GM06990 (cell line): Measurements from ENCODE around the gene ANKRD13D.

Experiments
- DNase-seq: peaks from one replicate; pipeline ENCODE4 v3.0.0-alpha.2; 2011; ENCODE audit not compliant: insufficient read length; ENCODE audit errors: extremely low read depth
- H3K27me3 ChIP-seq: replicated peaks from 2 replicates; pipeline ENCODE4 v1.6.0; 2011; ENCODE audit warnings: low read length; ENCODE audit not compliant: control insufficient read depth, insufficient read depth
- H3K36me3 ChIP-seq: 2 replicates; pipeline ENCODE4 v1.5.1; 2011; ENCODE audit warnings: low read length; ENCODE audit not compliant: control insufficient read depth, insufficient read depth
- H3K4me3 ChIP-seq: replicated peaks from 2 replicates; pipeline ENCODE4 v1.5.1; 2011; ENCODE audit warnings: low read depth, mild to moderate bottlenecking, control low read depth, low read length
- CTCF ChIP-seq: IDR thresholded peaks from 2 replicates; pipeline ENCODE4 v1.5.1; 2011; ENCODE audit warnings: low read length, control low read depth, mild to moderate bottlenecking, inconsistent platforms; ENCODE audit not compliant: insufficient read depth, poor library complexity, severe bottlenecking

The ANKRD13D gene

DNA sequence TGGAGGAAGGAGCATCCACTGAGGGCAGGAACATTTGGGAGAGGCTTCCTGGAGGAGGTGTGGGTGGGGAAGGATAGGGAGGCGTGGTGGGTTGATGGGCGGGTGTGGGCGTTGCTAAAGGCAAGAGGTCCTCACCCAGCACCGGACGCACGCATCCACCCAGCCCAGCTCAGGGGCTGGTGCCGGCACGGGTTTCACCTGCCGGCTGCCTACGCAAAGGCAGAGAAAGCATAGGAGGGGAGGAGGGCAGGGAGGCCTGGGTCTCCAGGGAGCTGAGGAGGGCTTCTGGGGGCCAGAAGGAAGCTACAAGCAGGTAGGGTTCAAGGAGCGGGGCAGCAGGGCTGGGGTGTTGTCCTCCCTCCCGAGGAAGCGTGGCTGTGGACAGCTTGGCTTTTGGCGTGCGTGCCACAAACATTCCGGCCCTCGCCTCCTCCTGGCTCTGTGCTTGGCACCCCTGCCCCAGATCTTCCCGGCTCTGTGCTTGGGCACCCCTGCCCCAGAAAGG is 22.0 kb downstream of the ANKRD13D start:
- H3K36me3 ChIP-seq, result no peaks in the 10 kb centered on the region; the same call in 1 of the 2 replicates
- no peak overlapping the region for H3K4me3 ChIP-seq
- H3K27me3 ChIP-seq, result no peaks in the 10 kb centered on the region
- TF ChIP-seq CTCF, result no peak
- no peak for DNase-seq

DNA sequence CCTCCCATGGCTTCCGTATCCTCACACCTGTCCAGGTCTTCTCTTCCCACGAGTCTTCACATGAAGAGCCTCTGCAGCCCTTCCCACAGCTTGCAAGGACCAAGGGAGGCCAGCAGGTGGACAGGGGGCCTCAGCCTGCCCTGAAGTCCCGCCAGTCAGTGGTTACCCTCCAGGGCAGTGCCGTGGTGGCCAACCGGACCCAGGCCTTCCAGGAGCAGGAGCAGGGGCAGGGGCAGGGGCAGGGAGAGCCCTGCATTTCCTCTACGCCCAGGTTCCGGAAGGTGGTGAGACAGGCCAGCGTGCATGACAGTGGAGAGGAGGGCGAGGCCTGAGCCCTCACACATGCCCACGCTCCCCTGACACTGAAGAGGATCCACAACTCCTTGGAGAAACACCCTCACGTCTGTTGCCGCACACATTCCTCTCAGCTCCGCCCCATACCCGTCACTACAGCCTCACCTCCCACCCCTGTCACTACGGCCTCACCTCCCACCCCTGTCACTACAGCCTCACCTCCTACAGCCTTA is 22.5 kb downstream of the ANKRD13D start:
- H3K36me3 ChIP-seq, result no peaks in the 10 kb centered on the region; the same call in 1 of the 2 replicates
- DNase-seq, result no peak
- no peaks in the 10 kb centered on the region for H3K27me3 ChIP-seq
- no peak overlapping the region for H3K4me3 ChIP-seq
- no peak for TF ChIP-seq CTCF

GRCh38 chr11:67312187-67313021 is 23.3 kb downstream of the ANKRD13D start:
- DNase-seq, result no peak
- Histone ChIP-seq H3K4me3 (no peak overlapping the region), H3K36me3 (no peaks in the 10 kb centered on the region; the same call in 1 of the 2 replicates), H3K27me3 (no peaks in the 10 kb centered on the region)
- no peak for TF ChIP-seq CTCF

- TF ChIP-seq CTCF, result no peak
- no peak overlapping the region for H3K4me3 ChIP-seq
- no peaks in the 10 kb centered on the region for H3K36me3 ChIP-seq
- no peaks in the 10 kb centered on the region for H3K27me3 ChIP-seq
- DNase-seq, result no peak
These were observed 24.2 kb downstream of the ANKRD13D start for GRCh38 chr11:67313125-67313890.

- Histone ChIP-seq H3K27me3 (no peaks in the 10 kb centered on the region), H3K36me3 (no peaks in the 10 kb centered on the region), H3K4me3 (no peak overlapping the region)
- DNase-seq, result no peak
- TF ChIP-seq CTCF, result no peak
These were observed 25.1 kb downstream of the ANKRD13D start for GRCh38 chr11:67314218-67314617.
